Measurements from ENCODE around the gene COL7A1. TPM values are rescaled to one million over a fixed set of nuclear protein-coding genes. Genes with fewer than 3 reads are reported as not detected.
A peak's percentile ranks its signal among the peaks of the same experiment; 100 is the strongest.

COL7A1 gene
- total and polyA plus RNA-seq, 2 of the 13 experiments (the other 11 are each of a cell fraction or from before 2014, with no cell fraction given) = 2.7 to 11.7 TPM

GRCh38 chr3:48556796-48557626, 38.1 kb downstream of the COL7A1 start, which contains the start of gene PFKFB4 (continued):
- TF ChIP-seq CHD2 (IDR thresholded peaks at IDR 0.05; ENCODE audit: low read depth, low read length) (no peak), ZNF614 (CRISPR knock-in tag; IDR thresholded peaks at IDR 0.05; ENCODE audit: borderline replicate concordance) (peak; percentile 79; the same call in 1 of the 2 replicates), ZBTB7B (CRISPR knock-in tag; IDR thresholded peaks at IDR 0.05) (peak; percentile 95), ARNT (IDR thresholded peaks at IDR 0.05) (no peak), ZEB1 (IDR thresholded peaks at IDR 0.05; ENCODE audit: insufficient replicate concordance, low read depth) (peak; percentile 26), NRL (CRISPR knock-in tag; IDR thresholded peaks at IDR 0.05; ENCODE audit: borderline replicate concordance) (peak; percentile 37; the same call in 1 of the 2 replicates), HMGA1 (CRISPR knock-in tag; conservative IDR thresholded peaks at IDR 0.05) (no peak), FOXC1 (CRISPR knock-in tag; IDR thresholded peaks at IDR 0.05; ENCODE audit: borderline replicate concordance) (peak; percentile 70; the same call in 1 of the 2 replicates), GMEB2 (CRISPR knock-in tag; IDR thresholded peaks at IDR 0.05; ENCODE audit: low read depth) (peak; percentile 64; the same call in 1 of the 2 replicates), REL (CRISPR knock-in tag; conservative IDR thresholded peaks at IDR 0.05) (no peak), ZNF343 (CRISPR knock-in tag; IDR thresholded peaks at IDR 0.05) (no peak; the same call in 1 of the 2 replicates), ZFP90 (CRISPR knock-in tag; IDR thresholded peaks at IDR 0.05; ENCODE audit: borderline replicate concordance) (no peak; the same call in 1 of the 2 replicates), ZNF276 (CRISPR knock-in tag; IDR thresholded peaks at IDR 0.05; ENCODE audit: low read depth) (0 out of 2 replicates have a peak, but pooled peaks have one; percentile 3), GTF2F1 (IDR thresholded peaks at IDR 0.05; ENCODE audit: low read length) (no peak)
- TF ChIP-seq, protein P1, sequence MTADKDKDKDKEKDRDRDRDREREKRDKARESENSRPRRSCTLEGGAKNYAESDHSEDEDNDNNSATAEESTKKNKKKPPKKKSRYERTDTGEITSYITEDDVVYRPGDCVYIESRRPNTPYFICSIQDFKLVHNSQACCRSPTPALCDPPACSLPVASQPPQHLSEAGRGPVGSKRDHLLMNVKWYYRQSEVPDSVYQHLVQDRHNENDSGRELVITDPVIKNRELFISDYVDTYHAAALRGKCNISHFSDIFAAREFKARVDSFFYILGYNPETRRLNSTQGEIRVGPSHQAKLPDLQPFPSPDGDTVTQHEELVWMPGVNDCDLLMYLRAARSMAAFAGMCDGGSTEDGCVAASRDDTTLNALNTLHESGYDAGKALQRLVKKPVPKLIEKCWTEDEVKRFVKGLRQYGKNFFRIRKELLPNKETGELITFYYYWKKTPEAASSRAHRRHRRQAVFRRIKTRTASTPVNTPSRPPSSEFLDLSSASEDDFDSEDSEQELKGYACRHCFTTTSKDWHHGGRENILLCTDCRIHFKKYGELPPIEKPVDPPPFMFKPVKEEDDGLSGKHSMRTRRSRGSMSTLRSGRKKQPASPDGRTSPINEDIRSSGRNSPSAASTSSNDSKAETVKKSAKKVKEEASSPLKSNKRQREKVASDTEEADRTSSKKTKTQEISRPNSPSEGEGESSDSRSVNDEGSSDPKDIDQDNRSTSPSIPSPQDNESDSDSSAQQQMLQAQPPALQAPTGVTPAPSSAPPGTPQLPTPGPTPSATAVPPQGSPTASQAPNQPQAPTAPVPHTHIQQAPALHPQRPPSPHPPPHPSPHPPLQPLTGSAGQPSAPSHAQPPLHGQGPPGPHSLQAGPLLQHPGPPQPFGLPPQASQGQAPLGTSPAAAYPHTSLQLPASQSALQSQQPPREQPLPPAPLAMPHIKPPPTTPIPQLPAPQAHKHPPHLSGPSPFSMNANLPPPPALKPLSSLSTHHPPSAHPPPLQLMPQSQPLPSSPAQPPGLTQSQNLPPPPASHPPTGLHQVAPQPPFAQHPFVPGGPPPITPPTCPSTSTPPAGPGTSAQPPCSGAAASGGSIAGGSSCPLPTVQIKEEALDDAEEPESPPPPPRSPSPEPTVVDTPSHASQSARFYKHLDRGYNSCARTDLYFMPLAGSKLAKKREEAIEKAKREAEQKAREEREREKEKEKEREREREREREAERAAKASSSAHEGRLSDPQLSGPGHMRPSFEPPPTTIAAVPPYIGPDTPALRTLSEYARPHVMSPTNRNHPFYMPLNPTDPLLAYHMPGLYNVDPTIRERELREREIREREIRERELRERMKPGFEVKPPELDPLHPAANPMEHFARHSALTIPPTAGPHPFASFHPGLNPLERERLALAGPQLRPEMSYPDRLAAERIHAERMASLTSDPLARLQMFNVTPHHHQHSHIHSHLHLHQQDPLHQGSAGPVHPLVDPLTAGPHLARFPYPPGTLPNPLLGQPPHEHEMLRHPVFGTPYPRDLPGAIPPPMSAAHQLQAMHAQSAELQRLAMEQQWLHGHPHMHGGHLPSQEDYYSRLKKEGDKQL (CRISPR knock-in tag; IDR thresholded peaks at IDR 0.05; ENCODE audit: low read depth) = peak; percentile 51; the same call in 1 of the 2 replicates
- TF ChIP-seq, protein P2, sequence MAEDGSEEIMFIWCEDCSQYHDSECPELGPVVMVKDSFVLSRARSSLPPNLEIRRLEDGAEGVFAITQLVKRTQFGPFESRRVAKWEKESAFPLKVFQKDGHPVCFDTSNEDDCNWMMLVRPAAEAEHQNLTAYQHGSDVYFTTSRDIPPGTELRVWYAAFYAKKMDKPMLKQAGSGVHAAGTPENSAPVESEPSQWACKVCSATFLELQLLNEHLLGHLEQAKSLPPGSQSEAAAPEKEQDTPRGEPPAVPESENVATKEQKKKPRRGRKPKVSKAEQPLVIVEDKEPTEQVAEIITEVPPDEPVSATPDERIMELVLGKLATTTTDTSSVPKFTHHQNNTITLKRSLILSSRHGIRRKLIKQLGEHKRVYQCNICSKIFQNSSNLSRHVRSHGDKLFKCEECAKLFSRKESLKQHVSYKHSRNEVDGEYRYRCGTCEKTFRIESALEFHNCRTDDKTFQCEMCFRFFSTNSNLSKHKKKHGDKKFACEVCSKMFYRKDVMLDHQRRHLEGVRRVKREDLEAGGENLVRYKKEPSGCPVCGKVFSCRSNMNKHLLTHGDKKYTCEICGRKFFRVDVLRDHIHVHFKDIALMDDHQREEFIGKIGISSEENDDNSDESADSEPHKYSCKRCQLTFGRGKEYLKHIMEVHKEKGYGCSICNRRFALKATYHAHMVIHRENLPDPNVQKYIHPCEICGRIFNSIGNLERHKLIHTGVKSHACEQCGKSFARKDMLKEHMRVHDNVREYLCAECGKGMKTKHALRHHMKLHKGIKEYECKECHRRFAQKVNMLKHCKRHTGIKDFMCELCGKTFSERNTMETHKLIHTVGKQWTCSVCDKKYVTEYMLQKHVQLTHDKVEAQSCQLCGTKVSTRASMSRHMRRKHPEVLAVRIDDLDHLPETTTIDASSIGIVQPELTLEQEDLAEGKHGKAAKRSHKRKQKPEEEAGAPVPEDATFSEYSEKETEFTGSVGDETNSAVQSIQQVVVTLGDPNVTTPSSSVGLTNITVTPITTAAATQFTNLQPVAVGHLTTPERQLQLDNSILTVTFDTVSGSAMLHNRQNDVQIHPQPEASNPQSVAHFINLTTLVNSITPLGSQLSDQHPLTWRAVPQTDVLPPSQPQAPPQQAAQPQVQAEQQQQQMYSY (CRISPR knock-in tag; IDR thresholded peaks at IDR 0.05) = no peak

All from HepG2 (cell line).